Right lobe of liver (tissue), 6 donors: ENCODE results near the gene ZNF101. TPM values are rescaled to one million over a fixed set of nuclear protein-coding genes. Genes with fewer than 3 reads are reported as not detected.

Experiments used
- ATAC-seq, 4 donors: fragments of 200-7000 bp; cut with Tn5 transposase; one replicate each; pipeline ENCODE4 v1.9.1; 2020; ENCODE audit warnings: mild to moderate bottlenecking in 4 of 4, moderate library complexity in 4 of 4
- DNase-seq, 3 donors: peaks; one replicate each; pipeline ENCODE4 v3.0.0-alpha.2; 2020
- H3K27ac ChIP-seq, 3 donors: fragments of 200-600 bp; one replicate each; pipeline ENCODE4 v1.8.0; 2022
- H3K27me3 ChIP-seq, 2 donors: fragments of 200-600 bp; one replicate each; pipeline ENCODE4 v1.8.0; 2022
- H3K36me3 ChIP-seq, 4 donors: fragments of 200-600 bp; sonication (generic) in 1 of 4; one replicate each; pipeline versions ENCODE4 v1.5.1 to v1.8.0; 2017 to 2022; ENCODE audit warnings: control low read depth in 1 of 4
- H3K4me1 ChIP-seq, 4 donors: fragments of 200-600 bp; sonication (generic) in 1 of 4; one replicate each; pipeline versions ENCODE4 v1.5.1 to v1.8.0; 2017 to 2022; ENCODE audit warnings: control low read depth in 1 of 4
- H3K4me3 ChIP-seq, 3 donors: fragments of 200-600 bp; one replicate each; pipeline ENCODE4 v1.8.0; 2022
- H3K9me3 ChIP-seq, 4 donors: fragments of 200-600 bp; sonication (generic) in 1 of 4; one replicate each; pipeline versions ENCODE4 v1.5.1 to v1.8.0; 2017 to 2022; ENCODE audit warnings: control low read depth in 1 of 4
- CTCF ChIP-seq, 4 donors: fragments of 200-600 bp in 3 of 4; fragments of 450-650 bp in 1 of 4; IDR thresholded peaks; one replicate each; pipeline versions ENCODE4 v1.5.1 to v1.8.0; 2016 to 2022; ENCODE audit warnings: antibody characterized with exemption in 4 of 4, mild to moderate bottlenecking in 2 of 4
- POLR2A ChIP-seq: fragments of 450-650 bp; IDR thresholded peaks from one replicate; pipeline ENCODE4 v1.6.1; 2017; ENCODE audit warnings: antibody characterized with exemption, mild to moderate bottlenecking
- WGBS: methylation state at CpG from one replicate; pipeline ENCODE4 v1.1.6; 2018; ENCODE audit warnings: low coverage, low lambda C conversion rate; ENCODE audit not compliant: insufficient coverage; ENCODE audit errors: missing lambda C conversion rate; 5-methylcytosine and 5-hydroxymethylcytosine counted together
- intact Hi-C, 2 donors: fragments of 100-400 bp; cut with DNase I; formaldehyde crosslinking; loops; one replicate each; pipeline versions ENCODE4 v1.11.2 to v1.14.1; 2022
- total RNA-seq, 6 experiments: library from RNA; depleted of rRNA in 2 of 6; stranded (reverse); fragments of >200 nt in 2 of 6; fragmentation: NEBNext Ultra II Directional in 3 of 6; extraction: Animal tissue kit (Norgen Biotek cat#: 25700) in 3 of 6; gene quantifications; one replicate each; pipeline versions ENCODE4 v1.1.0 to v1.2.4, GENCODE V29; 2016 to 2023
- donor health status: DM: no; HTN: yes; CAD: no.
- donor health status: DM: no; HTN: no; CAD: no.
- donor health status: DM: no; HTN: no; CAD: no.
- donor health status: DM: no; HTN: yes; CAD: no.
- donor health status: DM: no; HTN: yes; CAD: no.

Gene ZNF101
- total RNA-seq, 6 experiments from 2014 or later = 1.7 to 5.1 (median 3.0) TPM

- TF ChIP-seq CTCF (IDR thresholded peaks at IDR 0.05) (no peak), POLR2A (no peak)
- no peak for ATAC-seq
- H3K4me3 ChIP-seq = no peak overlapping the region
- DNase-seq = no peak
- peaks cover 0 to 5% (median 0%) of the 10 kb centered on the region in 4 donors for H3K36me3 ChIP-seq
- intact Hi-C loops = no loop called here
- H3K9me3 ChIP-seq = no peaks in the 10 kb centered on the region
- H3K27me3 ChIP-seq = no peaks in the 10 kb centered on the region
- H3K4me1 ChIP-seq = peaks cover 0 to 10% (median 0%) of the 10 kb centered on the region in 4 donors
- WGBS = 88% methylated on average over 3 of the region's 5 CpGs
- no peak overlapping the region for H3K27ac ChIP-seq
These were observed 36.0 kb upstream of the ZNF101 start for GRCh38 chr19:19632661-19633060.

- ATAC-seq = no peak
- intact Hi-C loops = no loop called here
- Histone ChIP-seq H3K4me3 (no peak overlapping the region), H3K9me3 (no peaks in the 10 kb centered on the region), H3K4me1 (no peaks in the 10 kb centered on the region), H3K27ac (no peak overlapping the region), H3K27me3 (no peaks in the 10 kb centered on the region), H3K36me3 (peaks cover 0 to 5% (median 0%) of the 10 kb centered on the region in 4 donors)
- no peak for DNase-seq
- no peak for TF ChIP-seq POLR2A
- no peak for TF ChIP-seq CTCF (IDR thresholded peaks at IDR 0.05)
- 90% methylated on average over 7 of the region's 22 CpGs for WGBS
These were observed 34.7 kb upstream of the ZNF101 start for GRCh38 chr19:19633711-19634515.

DNA sequence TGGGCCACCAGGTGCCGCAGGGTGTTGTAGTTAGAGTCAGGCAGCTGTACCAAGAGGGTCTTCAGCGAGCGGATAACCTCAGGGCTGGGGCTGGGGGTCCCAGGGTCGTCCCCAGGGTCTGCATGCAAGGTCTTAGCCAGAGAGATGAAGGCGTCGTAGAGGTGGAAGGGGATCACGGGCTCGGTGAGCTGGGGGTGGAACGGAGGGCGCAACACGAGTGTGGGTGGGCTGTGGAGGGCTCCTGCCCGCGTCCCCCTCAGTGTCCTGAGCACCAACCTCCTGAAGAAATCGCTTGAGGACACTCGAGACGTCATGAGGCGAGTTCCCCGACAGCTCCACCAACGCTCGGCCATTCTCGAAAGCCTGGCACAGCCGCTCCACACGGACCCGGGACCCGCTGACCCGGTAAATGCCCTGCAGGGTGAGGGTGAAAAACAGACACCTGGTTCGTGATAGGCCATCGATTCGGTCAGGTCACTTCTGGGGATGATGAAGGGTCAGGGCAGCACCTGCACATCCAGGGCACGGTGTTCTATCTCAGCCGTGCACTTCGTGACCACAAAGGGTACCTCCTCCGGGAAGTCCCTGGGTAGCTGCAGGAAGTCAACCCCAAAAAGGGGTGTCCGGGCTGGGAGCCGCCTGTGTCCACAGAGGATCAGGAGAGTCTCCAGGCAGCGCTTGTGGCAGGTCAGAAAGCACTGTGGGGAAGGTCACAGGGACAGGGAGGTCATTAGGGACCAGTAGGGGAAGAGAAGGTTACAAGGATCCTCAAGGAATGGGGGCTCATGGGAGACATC lies 33.9 kb upstream of the ZNF101 start:
- Histone ChIP-seq H3K9me3 (no peaks in the 10 kb centered on the region), H3K4me1 (no peaks in the 10 kb centered on the region), H3K27me3 (no peaks in the 10 kb centered on the region), H3K36me3 (peaks cover 0 to 5% (median 0%) of the 10 kb centered on the region in 4 donors), H3K4me3 (no peak overlapping the region), H3K27ac (no peak overlapping the region)
- intact Hi-C loops = no loop called here
- TF ChIP-seq CTCF (IDR thresholded peaks at IDR 0.05) (no peak), POLR2A (no peak)
- 92% methylated on average over 18 of the region's 36 CpGs for WGBS
- ATAC-seq (no peak), DNase-seq (no peak)

DNA sequence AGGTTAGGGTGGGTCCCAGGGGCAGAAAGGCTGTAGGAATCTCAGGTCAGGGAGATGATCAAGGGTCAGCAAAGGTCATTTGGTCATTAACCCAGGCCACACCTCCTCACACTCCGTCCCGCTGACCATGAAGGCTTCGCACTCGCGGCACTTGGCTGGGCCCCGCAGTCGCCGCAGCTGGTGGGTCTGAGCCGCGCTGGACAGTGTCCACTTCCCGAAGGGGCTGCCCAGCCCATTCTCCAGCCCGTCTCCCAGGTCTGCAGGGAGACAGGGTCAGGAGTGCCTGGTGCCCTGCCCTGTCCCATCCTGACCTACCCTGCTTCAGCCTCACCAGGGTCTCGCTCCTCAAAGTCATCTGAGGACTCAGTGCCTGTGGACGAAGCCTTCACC lies 33.3 kb upstream of the ZNF101 start:
- H3K27me3 ChIP-seq = no peaks in the 10 kb centered on the region
- no peak for ATAC-seq
- H3K4me3 ChIP-seq = no peak overlapping the region
- no peaks in the 10 kb centered on the region for H3K4me1 ChIP-seq
- H3K36me3 ChIP-seq = peaks cover 0 to 5% (median 0%) of the 10 kb centered on the region in 4 donors
- no CpG with 5 or more reads among the region's 14 CpGs for WGBS
- no peak for DNase-seq
- H3K27ac ChIP-seq = no peak overlapping the region
- intact Hi-C loops = no loop called here
- TF ChIP-seq CTCF (IDR thresholded peaks at IDR 0.05) (no peak), POLR2A (no peak)
- H3K9me3 ChIP-seq = no peaks in the 10 kb centered on the region
